ENCODE data around the gene ITPR3.

ITPR3 gene

DNA sequence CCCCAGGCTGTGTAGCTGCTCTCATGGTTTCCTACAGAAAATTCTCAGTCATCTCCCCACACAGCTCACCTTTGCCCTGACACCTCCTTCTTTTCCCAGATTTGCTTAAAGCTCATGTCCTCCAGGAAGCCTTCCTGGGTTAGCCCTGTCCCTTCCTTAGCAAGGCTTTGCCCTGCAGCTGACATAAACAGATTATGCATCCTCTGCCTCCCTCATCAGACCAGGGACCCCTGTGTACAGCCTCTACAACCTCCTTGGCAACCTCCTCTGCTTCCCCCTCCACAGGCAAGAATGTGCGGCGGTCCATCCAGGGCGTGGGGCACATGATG, 50.6 kb downstream of the ITPR3 start:
- DNase-seq = no peak

DNA sequence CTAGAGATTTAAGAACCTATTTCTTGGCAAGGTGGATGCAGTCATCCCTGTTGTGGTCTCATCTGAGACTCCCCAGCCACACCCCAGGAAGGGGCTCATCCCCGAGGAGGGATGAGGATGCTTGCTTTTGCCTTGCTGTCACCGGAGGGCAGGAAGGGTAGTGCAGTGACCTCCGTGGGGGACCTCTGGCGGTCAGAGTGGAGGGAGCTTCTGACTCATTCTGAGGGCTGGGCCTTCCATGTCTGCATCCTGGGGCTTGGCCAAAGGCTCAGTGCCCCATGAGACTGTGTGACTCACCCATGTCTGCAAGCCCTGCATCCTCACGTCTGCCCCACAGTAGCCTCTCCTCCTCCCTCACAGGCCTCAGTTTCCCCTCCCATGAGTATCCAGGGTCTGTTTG, 51.7 kb downstream of the ITPR3 start:
- no peak for DNase-seq

DNA sequence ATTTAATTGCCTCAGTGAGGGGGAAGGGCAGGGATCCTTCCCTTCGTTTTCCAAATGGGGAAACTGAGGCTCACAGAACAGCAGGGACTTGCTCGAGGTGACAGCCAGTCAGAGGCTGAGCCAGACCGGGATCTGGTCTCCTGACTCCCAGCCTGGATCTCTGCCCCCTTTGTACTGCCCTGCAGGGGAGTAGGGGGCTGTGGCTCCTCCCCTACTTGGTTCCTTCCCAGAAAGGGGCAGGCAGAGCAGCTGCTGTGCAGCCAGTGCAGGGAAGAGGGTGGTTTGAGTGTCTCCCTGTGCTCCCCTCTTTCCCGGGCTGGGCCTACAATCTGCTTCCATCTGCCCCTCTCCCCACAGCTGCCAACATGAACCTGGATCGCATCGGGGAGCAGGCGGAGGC, 52.7 kb downstream of the ITPR3 start:
- DNase-seq = no peak

DNA sequence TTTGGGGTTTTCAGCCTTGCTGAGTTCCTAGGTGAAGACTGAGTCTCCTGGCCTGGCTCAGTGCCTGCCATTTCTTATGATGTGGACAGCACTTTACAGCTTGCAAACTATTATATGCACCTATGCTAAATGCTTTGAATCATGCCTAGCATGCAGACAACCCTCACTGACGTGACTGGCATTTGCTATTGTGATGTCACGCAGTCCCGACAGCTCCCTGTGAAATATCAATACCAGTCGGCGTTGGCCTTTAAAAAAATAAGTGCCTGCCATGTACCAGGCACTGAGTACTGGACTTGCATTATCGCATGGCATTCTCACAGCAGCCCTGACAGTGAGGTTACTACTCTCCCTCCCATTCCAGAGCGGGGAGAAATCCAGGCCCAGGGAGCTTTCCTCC, 54.8 kb downstream of the ITPR3 start:
- DNase-seq = no peak

DNA sequence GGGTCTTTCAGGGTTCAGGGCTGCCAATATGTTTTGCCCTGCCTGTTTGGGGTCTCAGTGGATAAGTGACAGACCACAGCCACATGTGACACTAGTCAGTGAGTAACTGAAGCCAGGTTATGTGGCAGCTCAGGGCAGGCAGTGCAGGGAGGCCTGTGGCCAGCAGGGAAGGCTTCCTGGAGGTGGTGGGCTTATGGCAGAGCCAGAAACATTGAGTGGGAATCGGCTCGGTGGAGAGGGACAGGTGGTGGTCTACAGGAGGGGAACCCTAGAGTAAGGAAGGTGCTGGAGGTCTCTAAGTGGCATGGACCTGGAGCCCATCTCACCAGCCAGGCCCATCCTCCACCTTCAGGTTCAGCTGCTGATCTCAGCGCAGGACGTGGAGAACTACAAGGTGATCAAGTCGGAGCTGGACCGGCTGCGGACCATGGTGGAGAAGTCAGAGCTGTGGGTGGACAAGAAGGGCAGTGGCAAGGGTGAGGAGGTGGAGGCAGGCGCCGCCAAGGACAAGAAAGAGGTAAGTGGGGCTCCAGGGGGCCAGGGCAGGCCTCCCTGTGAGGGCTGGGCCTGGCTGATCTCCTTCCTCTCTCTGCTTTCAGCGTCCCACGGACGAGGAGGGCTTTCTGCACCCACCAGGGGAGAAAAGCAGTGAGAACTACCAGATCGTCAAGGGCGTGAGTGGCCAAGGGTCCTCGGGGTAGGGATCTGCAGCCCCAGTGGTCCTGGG, 55.5 kb downstream of the ITPR3 start:
- no peak for DNase-seq

DNA sequence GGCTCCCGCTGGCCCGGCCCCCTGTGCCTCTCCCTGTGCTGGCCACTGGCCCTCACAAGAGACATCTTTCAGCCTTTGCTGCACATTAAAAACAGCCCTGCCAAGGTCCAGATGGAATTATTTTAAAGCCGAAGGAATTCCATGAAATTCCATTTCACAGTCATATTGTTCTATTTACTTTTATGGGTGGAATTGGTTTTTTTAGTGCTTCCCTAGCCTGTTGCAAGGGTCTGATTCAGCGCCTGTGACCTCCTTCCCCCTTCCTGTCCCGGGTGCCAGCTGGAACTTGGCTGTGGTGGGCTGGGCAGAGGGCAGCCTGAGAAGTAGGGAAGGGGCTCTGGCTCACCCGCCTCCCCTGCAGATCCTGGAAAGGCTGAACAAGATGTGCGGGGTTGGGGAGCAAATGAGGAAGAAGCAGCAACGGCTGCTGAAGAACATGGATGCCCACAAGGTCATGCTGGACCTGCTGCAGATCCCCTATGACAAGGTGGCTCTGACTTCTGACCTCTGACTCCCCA, 56.1 kb downstream of the ITPR3 start:
- no peak for DNase-seq

DNA sequence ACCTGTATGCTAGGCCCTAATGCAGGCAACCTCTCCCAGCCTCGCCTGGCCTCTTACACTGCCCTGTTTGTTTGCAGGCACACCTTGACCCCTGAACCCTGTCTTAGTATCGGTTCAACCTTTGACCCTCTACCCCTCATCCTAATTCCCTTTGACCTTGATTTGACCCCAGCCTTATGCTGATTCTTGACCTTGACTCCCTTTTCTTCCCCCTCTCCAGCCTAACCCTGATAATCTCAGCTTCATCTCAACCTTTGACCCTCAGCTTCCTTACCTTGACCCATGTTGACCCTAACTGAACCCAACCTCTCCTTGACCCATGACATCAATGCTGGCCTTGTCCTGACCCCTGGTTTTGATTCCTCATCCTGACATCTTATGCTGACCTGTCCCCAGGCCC, 56.6 kb downstream of the ITPR3 start:
- no peak for DNase-seq

DNA sequence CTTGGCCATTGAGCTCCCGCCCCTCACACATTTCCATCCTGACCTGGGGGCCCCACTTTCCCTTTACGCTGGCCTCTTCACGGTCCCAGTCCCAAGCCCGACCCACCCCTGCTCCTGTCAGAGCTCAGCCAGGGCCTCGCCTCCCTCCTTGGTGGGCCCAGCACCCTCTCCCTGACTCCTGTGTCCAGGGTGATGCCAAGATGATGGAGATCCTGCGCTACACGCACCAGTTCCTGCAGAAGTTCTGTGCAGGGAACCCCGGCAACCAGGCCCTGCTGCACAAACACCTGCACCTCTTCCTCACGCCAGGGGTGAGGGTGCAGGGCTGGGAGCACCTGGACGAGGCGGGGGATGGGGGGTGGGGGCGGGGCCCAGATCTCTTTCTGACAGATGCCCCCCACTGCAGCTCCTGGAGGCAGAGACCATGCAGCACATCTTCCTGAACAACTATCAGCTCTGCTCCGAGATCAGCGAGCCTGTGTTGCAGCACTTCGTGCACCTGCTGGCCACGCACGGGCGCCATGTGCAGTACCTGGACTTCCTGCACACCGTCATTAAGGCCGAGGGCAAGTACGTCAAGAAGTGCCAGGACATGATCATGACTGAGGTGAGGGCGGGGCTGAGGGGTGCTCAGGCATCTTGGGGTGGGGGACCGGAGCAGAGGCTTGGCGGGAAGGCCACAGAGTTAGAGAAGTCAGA, 57.3 kb downstream of the ITPR3 start:
- no peak for DNase-seq

DNA sequence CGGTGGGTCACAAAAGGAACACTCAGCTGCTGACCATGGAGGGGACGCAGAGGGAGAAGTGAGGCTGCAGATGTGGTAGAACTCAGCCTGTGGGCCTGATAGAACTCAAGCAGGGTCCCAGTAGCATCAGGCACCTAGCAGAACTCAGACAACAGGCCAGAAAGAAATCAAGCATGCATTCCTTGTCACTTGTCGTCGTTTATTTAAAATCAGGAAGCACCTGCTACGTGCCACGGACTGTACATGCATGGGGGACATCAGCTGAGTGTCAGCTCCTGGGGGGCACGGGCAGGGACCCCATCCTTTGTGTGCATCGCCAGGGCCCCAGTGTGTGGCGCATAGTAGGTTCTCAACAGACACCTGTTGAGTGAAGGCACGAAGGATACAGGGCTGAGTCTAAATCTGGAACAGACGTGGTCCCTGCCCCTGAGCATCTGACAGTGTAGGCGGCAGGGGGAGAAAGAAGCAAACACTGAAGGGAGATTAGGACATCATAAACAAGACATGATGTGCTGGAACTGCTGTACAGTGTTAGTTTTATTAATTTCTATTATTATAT, 57.9 kb downstream of the ITPR3 start:
- no peak for DNase-seq

DNA sequence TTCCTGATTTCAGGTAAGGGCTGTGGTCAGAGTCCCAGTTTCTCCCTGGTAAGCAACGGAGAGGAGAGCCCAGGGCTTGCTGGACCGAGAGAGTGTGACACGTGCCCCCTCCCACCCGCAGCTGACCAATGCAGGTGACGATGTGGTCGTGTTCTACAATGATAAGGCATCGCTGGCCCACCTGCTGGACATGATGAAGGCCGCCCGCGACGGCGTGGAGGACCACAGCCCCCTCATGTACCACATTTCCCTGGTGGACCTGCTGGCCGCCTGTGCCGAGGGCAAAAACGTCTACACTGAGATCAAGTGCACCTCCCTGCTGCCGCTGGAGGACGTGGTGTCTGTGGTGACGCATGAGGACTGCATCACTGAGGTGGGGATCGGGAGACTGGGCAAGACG, 58.6 kb downstream of the ITPR3 start:
- DNase-seq = no peak

DNA sequence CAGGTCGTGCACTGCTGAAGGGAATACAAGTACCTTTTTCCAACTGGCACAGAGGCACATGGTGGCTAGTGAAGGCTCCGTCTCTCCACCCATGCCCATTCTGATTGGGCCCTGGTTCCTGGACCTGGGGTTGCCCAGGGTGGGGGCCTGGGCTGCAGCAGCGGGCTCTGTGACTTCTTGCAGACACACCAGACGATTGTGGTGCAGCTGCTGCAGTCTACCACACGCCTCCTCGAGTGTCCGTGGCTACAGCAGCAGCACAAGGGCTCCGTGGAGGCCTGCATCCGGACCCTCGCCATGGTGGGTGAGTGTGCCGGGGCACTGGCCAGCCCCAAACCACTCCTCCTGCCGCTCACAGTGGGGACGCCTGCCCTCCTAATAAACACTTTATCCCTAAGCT, 61.2 kb downstream of the ITPR3 start:
- DNase-seq = no peak

DNA sequence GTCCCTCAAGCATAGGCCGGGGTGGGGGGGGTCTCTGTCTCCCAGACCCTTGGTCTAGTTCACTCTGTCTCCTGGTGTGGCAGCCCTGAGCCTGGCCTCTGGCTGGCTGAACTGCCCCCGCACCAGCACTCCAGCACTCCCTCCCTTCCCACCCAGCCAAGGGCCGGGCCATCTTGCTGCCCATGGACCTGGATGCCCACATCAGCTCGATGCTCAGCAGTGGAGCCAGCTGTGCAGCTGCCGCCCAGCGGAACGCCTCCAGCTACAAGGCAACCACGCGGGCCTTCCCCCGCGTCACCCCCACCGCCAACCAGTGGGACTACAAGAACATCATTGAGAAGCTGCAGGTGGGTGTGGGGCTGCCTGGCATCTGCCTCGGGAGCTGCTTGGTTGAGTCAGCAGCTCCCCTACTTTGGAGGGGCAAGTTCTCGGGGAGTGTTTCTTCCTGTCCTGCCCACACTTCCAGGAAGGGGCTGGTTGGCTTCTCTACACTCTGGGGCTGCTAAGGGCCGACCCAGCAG, 62.0 kb downstream of the ITPR3 start:
- no peak for DNase-seq

DNA sequence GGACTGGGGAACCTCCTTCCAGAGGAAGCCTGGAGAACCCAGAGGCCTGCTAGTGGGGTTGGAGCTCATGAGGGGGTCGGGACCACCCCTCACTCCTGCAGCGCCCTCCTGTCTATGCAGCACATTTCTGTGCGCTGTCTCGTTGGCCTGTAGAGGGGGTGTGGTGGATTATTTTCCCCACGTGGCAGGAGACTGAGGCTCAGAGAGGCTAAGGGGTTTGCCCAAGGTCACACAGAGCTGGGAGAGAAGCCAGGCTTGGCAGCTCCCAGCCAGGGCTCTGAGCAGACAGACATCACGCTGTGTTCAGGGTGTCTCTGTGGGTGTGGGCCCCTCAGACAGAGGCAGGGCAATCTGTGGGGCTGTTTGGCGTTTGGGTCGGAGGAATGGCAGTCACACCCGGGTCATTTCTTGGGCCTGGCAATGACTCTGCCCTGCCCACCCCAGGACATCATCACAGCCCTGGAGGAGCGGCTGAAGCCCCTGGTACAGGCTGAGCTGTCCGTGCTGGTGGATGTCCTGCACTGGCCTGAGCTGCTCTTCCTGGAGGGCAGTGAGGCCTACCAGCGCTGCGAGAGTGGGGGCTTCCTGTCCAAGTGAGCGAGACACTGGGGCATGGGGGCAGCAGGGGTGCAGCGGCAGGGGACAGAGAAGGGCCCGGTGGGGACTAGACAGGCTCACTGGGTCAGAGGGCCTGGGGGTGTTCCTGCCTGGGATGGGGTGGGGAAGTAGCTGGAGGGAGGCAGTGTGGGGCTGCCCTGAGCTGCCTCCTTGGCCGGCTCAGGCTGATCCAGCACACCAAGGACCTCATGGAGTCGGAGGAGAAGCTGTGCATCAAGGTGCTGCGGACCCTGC, 62.7 kb downstream of the ITPR3 start:
- DNase-seq = no peak

DNA sequence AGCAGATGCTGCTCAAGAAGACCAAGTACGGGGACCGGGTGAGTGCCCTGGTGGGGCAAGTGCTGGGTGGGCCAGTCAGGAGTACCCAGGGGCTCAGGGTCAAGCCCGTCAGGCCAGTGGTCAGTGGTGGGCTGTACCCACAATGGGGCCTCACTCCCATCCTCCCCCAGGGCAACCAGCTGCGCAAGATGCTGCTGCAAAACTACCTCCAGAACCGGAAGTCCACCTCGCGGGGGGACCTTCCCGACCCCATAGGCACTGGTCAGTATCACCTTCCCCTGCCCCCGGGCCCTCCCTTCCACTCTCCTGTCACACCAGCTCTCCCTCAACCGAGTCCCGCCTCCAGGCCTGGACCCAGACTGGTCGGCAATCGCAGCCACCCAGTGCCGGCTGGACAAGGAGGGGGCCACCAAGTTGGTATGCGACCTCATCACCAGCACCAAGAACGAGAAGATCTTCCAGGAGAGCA, 63.3 kb downstream of the ITPR3 start:
- DNase-seq = no peak

DNA sequence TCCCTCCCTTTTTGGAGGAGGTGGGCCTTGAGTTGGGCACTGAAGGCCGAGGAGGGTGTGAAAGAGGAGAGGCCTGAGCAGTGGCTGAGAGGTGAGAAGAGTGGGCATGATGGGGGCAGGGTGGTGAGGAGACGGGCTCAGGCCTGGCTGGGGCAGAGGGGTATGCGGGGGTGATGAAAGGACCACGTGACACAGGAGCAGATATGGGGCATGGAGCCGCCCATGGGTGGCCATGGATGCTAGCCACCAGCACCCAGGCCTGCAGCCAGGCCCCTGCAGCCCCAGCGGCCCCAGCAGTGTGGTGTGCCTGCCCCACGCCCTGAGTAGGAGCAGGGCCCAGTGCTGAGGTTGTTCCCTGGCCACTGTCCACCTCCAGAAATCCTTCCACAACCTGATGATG, 63.9 kb downstream of the ITPR3 start:
- no peak for DNase-seq

DNA sequence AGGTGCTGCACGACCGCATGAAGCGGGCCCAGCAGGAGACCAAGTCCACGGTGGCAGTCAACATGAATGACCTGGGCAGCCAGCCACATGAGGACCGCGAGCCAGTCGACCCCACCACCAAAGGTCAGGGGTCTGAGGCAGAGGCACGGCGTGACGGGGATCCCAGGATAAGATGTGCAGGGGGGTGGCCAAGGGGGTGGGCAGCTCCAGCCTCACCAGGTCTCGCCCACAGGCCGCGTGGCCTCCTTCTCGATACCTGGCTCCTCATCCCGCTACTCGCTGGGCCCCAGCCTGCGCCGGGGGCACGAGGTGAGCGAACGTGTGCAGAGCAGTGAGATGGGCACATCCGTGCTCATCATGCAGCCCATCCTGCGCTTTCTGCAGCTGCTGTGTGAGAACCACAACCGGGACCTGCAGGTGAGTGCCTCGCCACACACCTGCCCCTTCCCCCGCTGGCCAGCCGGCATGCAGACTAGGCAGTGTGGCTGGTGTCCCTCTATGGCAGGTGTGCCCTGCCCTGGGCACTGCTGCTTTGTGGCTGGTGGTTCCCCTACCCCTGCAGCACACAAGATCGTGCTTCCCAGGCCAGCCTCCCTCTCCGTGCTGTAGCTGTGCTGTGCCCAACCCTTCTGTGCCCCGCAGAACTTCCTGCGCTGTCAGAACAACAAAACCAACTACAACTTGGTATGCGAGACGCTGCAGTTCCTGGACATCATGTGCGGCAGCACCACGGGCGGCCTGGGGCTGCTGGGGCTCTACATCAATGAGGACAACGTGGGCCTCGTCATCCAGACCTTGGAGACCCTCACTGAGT, 64.5 kb downstream of the ITPR3 start:
- DNase-seq = no peak

DNA sequence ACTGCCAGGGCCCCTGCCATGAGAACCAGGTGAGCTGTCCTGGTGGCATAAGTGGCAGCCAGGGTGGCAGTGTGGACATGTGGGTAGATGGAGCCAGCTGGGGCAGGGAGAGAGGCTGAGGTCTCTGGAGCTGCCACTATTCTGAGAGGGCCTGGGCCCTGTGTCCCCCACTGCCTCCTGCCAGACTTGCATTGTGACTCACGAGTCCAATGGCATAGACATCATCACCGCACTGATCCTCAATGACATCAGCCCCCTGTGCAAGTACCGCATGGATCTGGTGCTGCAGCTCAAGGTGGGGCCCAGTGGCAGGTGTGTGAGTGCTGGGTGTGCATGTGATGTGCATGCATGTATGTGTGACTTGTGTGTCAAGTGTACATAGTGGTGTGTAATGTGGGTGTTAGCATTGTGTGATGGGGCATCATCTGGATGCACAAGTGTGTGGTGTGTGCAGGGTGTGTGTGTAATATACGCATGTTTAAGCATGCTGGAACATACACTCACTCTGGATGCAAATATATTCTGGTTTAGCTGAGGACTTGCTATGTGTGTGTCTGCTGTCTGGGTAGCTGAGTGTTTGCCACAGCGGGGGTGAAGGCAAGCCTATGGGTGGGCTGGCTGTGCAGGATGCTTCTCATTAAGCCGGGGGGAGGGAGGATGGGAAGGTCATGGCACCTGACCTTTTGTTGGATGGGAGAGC, 65.3 kb downstream of the ITPR3 start:
- no peak for DNase-seq

DNA sequence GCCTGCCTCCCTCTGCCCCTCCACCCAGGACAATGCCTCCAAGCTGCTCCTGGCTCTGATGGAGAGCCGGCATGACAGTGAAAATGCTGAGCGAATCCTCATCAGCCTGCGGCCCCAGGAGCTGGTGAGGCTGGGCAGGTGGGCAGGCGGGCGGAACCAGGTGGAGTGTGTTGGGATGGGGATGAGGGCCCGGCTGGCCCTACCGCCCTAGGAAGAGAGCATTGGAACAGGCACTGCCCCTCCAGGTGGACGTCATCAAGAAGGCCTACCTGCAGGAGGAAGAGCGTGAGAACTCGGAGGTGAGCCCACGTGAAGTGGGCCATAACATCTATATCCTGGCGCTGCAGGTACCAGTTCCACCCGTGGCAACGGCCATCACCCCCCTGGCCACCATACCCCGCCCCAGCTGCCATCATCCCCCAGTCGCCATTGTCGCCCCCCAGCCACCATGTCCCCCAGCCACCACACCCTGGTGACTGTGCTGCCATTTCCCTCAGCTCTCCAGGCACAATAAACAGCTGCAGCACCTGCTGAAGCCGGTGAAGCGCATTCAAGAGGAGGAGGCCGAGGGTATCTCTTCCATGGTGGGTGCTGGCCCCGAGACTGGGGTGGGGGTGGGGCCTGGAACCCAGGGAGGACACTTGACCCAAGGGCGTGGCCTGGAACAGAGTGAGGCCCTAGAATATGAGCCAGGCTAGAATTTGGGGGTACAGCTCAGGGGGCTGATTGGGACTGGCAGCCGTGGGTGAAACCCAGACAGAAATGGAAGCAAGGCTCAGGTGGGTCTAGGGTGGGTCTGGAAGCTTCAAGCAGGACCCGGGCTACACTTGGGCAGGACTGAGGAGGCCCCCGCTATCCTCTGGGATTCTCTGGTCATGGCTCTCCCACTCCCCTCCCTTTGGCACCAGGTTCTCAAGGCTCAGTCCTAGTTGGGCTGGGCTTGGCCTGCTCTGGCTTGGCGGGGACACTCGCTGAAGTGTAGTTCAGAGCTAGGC, 66.2 kb downstream of the ITPR3 start:
- DNase-seq = no peak

DNA sequence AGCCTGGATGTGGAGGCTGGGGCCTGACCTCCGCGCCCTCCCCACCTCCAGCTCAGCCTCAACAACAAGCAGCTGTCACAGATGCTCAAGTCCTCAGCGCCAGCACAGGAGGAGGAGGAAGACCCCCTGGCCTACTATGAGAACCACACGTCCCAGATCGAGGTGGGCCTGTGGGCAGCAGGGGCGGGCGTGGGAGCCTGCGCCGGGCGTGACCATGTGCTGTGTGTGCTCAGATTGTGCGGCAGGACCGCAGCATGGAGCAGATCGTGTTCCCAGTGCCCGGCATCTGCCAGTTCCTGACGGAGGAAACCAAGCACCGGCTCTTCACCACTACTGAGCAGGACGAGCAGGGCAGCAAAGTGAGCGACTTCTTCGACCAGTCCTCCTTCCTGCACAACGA, 66.9 kb downstream of the ITPR3 start:
- DNase-seq = no peak

DNA sequence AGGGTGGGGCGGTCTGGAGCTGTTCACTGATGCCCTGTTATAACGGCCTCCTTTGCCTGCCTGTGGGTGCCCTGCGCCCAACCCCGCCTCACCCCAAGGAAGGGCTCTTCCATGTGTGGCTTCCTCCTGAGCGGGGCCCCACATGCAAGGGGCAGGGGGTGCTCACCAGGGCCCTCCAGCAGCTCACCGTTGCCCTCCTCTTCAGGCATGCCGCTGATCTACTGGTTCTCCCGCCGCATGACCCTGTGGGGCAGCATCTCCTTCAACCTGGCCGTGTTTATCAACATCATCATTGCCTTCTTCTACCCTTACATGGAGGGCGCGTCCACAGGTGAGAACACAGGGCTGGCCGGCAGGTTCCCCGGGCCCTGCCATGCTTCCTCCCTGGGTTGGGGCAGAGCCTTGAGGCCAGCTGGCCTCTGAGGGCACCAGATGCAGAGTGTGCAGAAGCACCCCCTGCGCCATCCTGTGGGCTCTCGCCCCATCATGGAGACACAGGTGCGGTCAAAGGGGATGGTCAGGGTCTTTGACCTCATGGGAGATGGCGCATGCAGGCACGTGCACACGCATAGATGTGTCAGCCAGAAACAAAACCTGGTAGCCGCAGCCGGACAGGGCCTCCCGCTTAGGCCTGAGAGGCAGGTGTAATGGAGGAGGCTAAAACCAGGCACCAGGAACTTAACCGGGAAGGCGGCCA, 67.5 kb downstream of the ITPR3 start:
- DNase-seq = no peak
